Nephron (organoid): ENCODE results near the gene FN3K.
A peak's percentile ranks its signal among the peaks of the same experiment; 100 is the strongest.
"Not testable (repeated sequence)": the region's sequence is repeated elsewhere in the genome, so short reads cannot be mapped to it uniquely, and the experiment has no call there.

Experiments
- H3K27ac Mint-ChIP-seq, 3 experiments: 2 replicates each; pipeline ENCODE4 v1.8.0; 2020; ENCODE audit warnings: mixed read lengths in 3 of 3, mild to moderate bottlenecking in 2 of 3, moderate library complexity in 1 of 3
- H3K27me3 Mint-ChIP-seq: 2 replicates; pipeline ENCODE4 v1.8.0; 2021; ENCODE audit warnings: low read depth, mild to moderate bottlenecking, moderate library complexity, mixed read lengths
- H3K36me3 Mint-ChIP-seq: 2 replicates; pipeline ENCODE4 v1.8.0; 2020; ENCODE audit warnings: low read depth, mixed read lengths
- H3K4me1 Mint-ChIP-seq: 2 replicates; pipeline ENCODE4 v1.8.0; 2020; ENCODE audit warnings: mixed read lengths
- H3K4me3 Mint-ChIP-seq, 3 experiments: 2 replicates each; pipeline ENCODE4 v1.8.0; 2020; ENCODE audit warnings: mild to moderate bottlenecking in 3 of 3, mixed read lengths in 3 of 3, moderate library complexity in 2 of 3
- H3K9me3 Mint-ChIP-seq: 2 replicates; pipeline ENCODE4 v1.8.0; 2020; ENCODE audit warnings: mixed read lengths
- CTCF ChIP-seq, 3 experiments: fragments of 200-600 bp; sonication (generic); IDR thresholded peaks; one replicate each; pipeline ENCODE4 v1.5.0; 2021; ENCODE audit warnings: antibody characterized with exemption in 3 of 3; ENCODE audit not compliant: unreplicated experiment in 3 of 3

The FN3K gene

GRCh38 chr17:82775001-82775823, 39.8 kb downstream of the FN3K start:
- TF ChIP-seq CTCF (IDR thresholded peaks at IDR 0.05; ENCODE audit: unreplicated experiment in 3 of 3), result peak; percentile 68 to 81 (median 71)
- peak overlapping the region in 1 of 3 experiments; percentile 28 for H3K27ac Mint-ChIP-seq

GRCh38 chr17:82776454-82776853, 41.0 kb downstream of the FN3K start:
- no peaks in the 10 kb centered on the region for H3K9me3 Mint-ChIP-seq
- H3K4me3 Mint-ChIP-seq, result no peak overlapping the region
- peaks cover 42% of the 10 kb centered on the region for H3K36me3 Mint-ChIP-seq
- H3K27ac Mint-ChIP-seq, result no peak overlapping the region
- no peaks in the 10 kb centered on the region for H3K27me3 Mint-ChIP-seq
- no peak for TF ChIP-seq CTCF (IDR thresholded peaks at IDR 0.05; ENCODE audit: unreplicated experiment in 3 of 3)
- H3K4me1 Mint-ChIP-seq, result peaks cover 13% of the 10 kb centered on the region

More at GRCh38 chr17:82775001-82775823, 39.8 kb downstream of the FN3K start:
- Mint-ChIP-seq H3K4me3 (no peak overlapping the region), H3K36me3 (peaks cover 43% of the 10 kb centered on the region), H3K27me3 (no peaks in the 10 kb centered on the region), H3K4me1 (peaks cover 11% of the 10 kb centered on the region), H3K9me3 (no peaks in the 10 kb centered on the region)

GRCh38 chr17:82777778-82778375, 42.5 kb downstream of the FN3K start:
- peaks cover 35% of the 10 kb centered on the region for H3K36me3 Mint-ChIP-seq
- TF ChIP-seq CTCF (IDR thresholded peaks at IDR 0.05; ENCODE audit: unreplicated experiment in 3 of 3), result peak; percentile 33 to 46 (median 39)
- not testable (repeated sequence) for H3K9me3 Mint-ChIP-seq, H3K4me3 Mint-ChIP-seq, H3K27ac Mint-ChIP-seq, H3K27me3 Mint-ChIP-seq
- H3K4me1 Mint-ChIP-seq, result peaks cover 24% of the 10 kb centered on the region

GRCh38 chr17:82779541-82779940, 44.1 kb downstream of the FN3K start:
- no peaks in the 10 kb centered on the region for H3K27me3 Mint-ChIP-seq
- H3K36me3 Mint-ChIP-seq, result peaks cover 25% of the 10 kb centered on the region
- no peaks in the 10 kb centered on the region for H3K9me3 Mint-ChIP-seq
- H3K27ac Mint-ChIP-seq, result no peak overlapping the region
- TF ChIP-seq CTCF (IDR thresholded peaks at IDR 0.05; ENCODE audit: unreplicated experiment in 3 of 3), result no peak
- H3K4me3 Mint-ChIP-seq, result no peak overlapping the region
- peaks cover 26% of the 10 kb centered on the region for H3K4me1 Mint-ChIP-seq

GRCh38 chr17:82780195-82780594, 44.8 kb downstream of the FN3K start:
- H3K27ac Mint-ChIP-seq, result peak overlapping the region; percentile 58 to 68 (median 59)
- TF ChIP-seq CTCF (IDR thresholded peaks at IDR 0.05; ENCODE audit: unreplicated experiment in 3 of 3), result no peak
- H3K27me3 Mint-ChIP-seq, result no peaks in the 10 kb centered on the region
- H3K36me3 Mint-ChIP-seq, result peaks cover 20% of the 10 kb centered on the region
- H3K9me3 Mint-ChIP-seq, result no peaks in the 10 kb centered on the region
- H3K4me1 Mint-ChIP-seq, result peaks cover 26% of the 10 kb centered on the region
- no peak overlapping the region for H3K4me3 Mint-ChIP-seq
